ENCODE data around the gene LSM14A.
"Not testable (repeated sequence)": the region's sequence is repeated elsewhere in the genome, so short reads cannot be mapped to it uniquely, and the experiment has no call there.

- not testable (repeated sequence) for TF ChIP-seq KDM1A (CRISPR knock-in tag; IDR thresholded peaks at IDR 0.05); POLR2AphosphoS5 (IDR thresholded peaks at IDR 0.05; ENCODE audit: low read depth, low read length); ZBTB20 (CRISPR knock-in tag; IDR thresholded peaks at IDR 0.05; ENCODE audit: borderline replicate concordance, low read depth); EP300 (IDR thresholded peaks at IDR 0.05; ENCODE audit: low read depth in 2 of 2, low read length in 2 of 2); EP300 (CRISPR knock-in tag; IDR thresholded peaks at IDR 0.05; ENCODE audit: borderline replicate concordance); ARNT (IDR thresholded peaks at IDR 0.05); DNMT1 (CRISPR knock-in tag; IDR thresholded peaks at IDR 0.05); CTCF (CRISPR knock-in tag; IDR thresholded peaks at IDR 0.05); MXI1 (IDR thresholded peaks at IDR 0.05; ENCODE audit: borderline replicate concordance, low read depth, low read length); ZNF430 (CRISPR knock-in tag; IDR thresholded peaks at IDR 0.05)
- TF ChIP-seq ZBTB33 (CRISPR knock-in tag; IDR thresholded peaks at IDR 0.05), result peak; percentile 34; the same call in 1 of the 2 replicates
- TF ChIP-seq, protein P1, sequence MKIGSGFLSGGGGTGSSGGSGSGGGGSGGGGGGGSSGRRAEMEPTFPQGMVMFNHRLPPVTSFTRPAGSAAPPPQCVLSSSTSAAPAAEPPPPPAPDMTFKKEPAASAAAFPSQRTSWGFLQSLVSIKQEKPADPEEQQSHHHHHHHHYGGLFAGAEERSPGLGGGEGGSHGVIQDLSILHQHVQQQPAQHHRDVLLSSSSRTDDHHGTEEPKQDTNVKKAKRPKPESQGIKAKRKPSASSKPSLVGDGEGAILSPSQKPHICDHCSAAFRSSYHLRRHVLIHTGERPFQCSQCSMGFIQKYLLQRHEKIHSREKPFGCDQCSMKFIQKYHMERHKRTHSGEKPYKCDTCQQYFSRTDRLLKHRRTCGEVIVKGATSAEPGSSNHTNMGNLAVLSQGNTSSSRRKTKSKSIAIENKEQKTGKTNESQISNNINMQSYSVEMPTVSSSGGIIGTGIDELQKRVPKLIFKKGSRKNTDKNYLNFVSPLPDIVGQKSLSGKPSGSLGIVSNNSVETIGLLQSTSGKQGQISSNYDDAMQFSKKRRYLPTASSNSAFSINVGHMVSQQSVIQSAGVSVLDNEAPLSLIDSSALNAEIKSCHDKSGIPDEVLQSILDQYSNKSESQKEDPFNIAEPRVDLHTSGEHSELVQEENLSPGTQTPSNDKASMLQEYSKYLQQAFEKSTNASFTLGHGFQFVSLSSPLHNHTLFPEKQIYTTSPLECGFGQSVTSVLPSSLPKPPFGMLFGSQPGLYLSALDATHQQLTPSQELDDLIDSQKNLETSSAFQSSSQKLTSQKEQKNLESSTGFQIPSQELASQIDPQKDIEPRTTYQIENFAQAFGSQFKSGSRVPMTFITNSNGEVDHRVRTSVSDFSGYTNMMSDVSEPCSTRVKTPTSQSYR (CRISPR knock-in tag; IDR thresholded peaks at IDR 0.05; ENCODE audit: borderline replicate concordance), result not testable (repeated sequence)
- TF ChIP-seq, protein P2, sequence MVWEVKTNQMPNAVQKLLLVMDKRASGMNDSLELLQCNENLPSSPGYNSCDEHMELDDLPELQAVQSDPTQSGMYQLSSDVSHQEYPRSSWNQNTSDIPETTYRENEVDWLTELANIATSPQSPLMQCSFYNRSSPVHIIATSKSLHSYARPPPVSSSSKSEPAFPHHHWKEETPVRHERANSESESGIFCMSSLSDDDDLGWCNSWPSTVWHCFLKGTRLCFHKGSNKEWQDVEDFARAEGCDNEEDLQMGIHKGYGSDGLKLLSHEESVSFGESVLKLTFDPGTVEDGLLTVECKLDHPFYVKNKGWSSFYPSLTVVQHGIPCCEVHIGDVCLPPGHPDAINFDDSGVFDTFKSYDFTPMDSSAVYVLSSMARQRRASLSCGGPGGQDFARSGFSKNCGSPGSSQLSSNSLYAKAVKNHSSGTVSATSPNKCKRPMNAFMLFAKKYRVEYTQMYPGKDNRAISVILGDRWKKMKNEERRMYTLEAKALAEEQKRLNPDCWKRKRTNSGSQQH (CRISPR knock-in tag; IDR thresholded peaks at IDR 0.05; ENCODE audit: low read depth), result not testable (repeated sequence)
Observed at GRCh38 chr19:34253167-34253566, 80.9 kb downstream of the LSM14A start.
